ENCODE results near the gene ELF2. TPM values are rescaled to one million over a fixed set of nuclear protein-coding genes. Genes with fewer than 3 reads are reported as not detected.
"Not testable (repeated sequence)": the region's sequence is repeated elsewhere in the genome, so short reads cannot be mapped to it uniquely, and the experiment has no call there.

The ELF2 gene
- total and polyA plus RNA-seq, 8 donors = 9.0 to 31.6 (median 18.7) TPM

DNA sequence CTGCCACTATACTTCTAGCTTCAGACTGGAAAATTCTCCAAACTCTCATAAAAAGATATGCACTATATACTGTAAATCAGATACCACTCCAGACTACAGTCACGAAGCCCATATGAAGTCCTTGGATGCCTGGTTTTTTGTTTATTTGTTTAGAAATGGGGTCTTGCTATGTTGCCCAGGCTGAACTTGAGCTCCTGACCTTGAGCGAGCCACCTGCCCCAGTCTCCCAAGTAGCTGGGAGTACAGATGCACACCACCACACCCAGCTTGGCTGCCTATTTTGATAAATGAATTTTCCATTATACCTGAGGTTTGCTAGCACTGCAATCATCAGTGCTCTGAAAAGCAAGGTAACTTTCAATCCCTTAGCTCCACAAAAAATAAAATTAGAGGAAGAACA is 53.1 kb downstream of the ELF2 start:
- FAIRE-seq = no peak
- no peak for ATAC-seq

DNA sequence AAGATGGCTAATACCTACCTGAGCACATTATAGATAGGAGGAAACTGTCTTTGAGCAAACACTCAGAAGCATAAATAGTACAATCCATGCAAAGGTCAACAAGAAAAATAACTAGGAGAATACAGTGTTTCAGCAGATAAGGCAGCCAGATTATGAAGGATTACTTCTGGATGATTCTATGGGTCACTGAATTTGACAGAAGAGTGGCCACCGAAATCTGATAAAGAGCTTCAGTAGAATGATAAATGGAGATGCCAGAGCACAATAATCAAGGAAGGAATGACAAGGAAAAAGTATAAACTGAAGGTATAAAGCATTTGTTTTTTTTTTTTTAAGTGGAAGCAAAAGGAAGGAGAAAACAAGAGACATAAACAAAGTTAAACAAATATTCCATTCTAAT is 58.7 kb downstream of the ELF2 start:
- H3K36me3 ChIP-seq = no peaks in the 10 kb centered on the region
- no peak for TF ChIP-seq CTCF (IDR thresholded peaks at IDR 0.05)
- ATAC-seq = no peak
- no peak overlapping the region for H3K4me3 ChIP-seq
- DNase-seq = no peak
- intact Hi-C loops (cut with DNase I) = loop anchor here in 2 of 3 donors (10.0 kb wide), 2 partner anchors 46 to 166 kb away; partner anchors contain the start of gene MGARP (in 1 of the 2)
- 48 to 51% methylated on average over 1 of the region's 1 CpG for WGBS, 2 donors
- H3K27ac ChIP-seq = no peak overlapping the region
- H3K4me1 ChIP-seq = no peaks in the 10 kb centered on the region
- FAIRE-seq = no peak
- H3K27me3 ChIP-seq = no peaks in the 10 kb centered on the region
- H3K9me3 ChIP-seq = no peaks in the 10 kb centered on the region

More for the DNA sequence above, 53.1 kb downstream of the ELF2 start:
- no peak for DNase-seq
- intact Hi-C loops (cut with DNase I) = no loop called here
- peaks cover 0 to 3% (median 0%) of the 10 kb centered on the region in 3 donors for H3K4me1 ChIP-seq
- no peak overlapping the region for H3K27ac ChIP-seq
- no peaks in the 10 kb centered on the region for H3K27me3 ChIP-seq
- WGBS, 2 donors = 96 to 97% methylated on average over 2 of the region's 2 CpGs
- TF ChIP-seq CTCF (IDR thresholded peaks at IDR 0.05) = no peak
- no peak overlapping the region for H3K4me3 ChIP-seq
- H3K9me3 ChIP-seq = no peaks in the 10 kb centered on the region
- no peaks in the 10 kb centered on the region for H3K36me3 ChIP-seq

GRCh38 chr4:139115226-139115625 is 61.8 kb downstream of the ELF2 start:
- intact Hi-C loops (cut with DNase I) = loop anchor here in 2 of 3 donors (10.0 kb wide), 2 partner anchors 50 to 170 kb away; partner anchors contain the start of gene MGARP (in 1 of the 2)
- H3K36me3 ChIP-seq = no peaks in the 10 kb centered on the region
- no peak overlapping the region for H3K27ac ChIP-seq
- DNase-seq (no peak), ATAC-seq (no peak), FAIRE-seq (no peak)
- 98 to 99% methylated on average over 42 to 44 of the region's 44 CpGs for WGBS, 2 donors
- H3K9me3 ChIP-seq = no peaks in the 10 kb centered on the region
- H3K27me3 ChIP-seq = no peaks in the 10 kb centered on the region
- no peaks in the 10 kb centered on the region for H3K4me1 ChIP-seq
- TF ChIP-seq CTCF (IDR thresholded peaks at IDR 0.05) = no peak
- H3K4me3 ChIP-seq = no peak overlapping the region

DNA sequence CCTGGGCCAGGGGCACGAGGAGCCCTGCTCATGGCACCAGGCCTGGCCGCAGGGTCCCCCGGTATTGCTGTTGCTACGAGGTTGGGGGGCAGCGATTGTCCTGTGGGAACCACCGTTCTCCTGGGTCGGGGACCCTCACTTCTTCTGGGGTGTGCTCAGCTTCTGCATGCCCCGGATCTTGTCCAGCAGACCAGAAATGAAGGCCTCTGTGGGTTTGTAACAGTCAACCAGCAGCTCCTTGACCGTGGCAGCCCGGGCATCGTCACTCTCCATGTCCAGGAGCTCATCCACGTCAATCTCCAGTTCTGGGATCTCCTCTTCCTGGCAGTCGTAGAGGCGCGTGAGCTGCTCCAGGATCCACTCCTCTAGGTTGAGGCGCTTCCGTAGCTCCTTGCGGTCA is 62.2 kb downstream of the ELF2 start:
- DNase-seq, H3K36me3 ChIP-seq, H3K27ac ChIP-seq, H3K9me3 ChIP-seq, FAIRE-seq, ATAC-seq, H3K27me3 ChIP-seq, H3K4me3 ChIP-seq, H3K4me1 ChIP-seq: not testable (repeated sequence)
- intact Hi-C loops (cut with DNase I) = loop anchor here in 2 of 3 donors (10.0 kb wide), 2 partner anchors 50 to 170 kb away; partner anchors contain the start of gene MGARP (in 1 of the 2)
- 93 to 99% methylated on average over 16 to 18 of the region's 18 CpGs for WGBS, 2 donors

GRCh38 chr4:139112650-139113049 is 64.4 kb downstream of the ELF2 start:
- Histone ChIP-seq H3K36me3 (no peaks in the 10 kb centered on the region), H3K4me3 (no peak overlapping the region), H3K9me3 (no peaks in the 10 kb centered on the region), H3K27ac (no peak overlapping the region), H3K27me3 (no peaks in the 10 kb centered on the region), H3K4me1 (no peaks in the 10 kb centered on the region)
- intact Hi-C loops (cut with DNase I) = loop anchor here in 2 of 3 donors (10.0 kb wide), 2 partner anchors 52 to 172 kb away; partner anchors contain the start of gene MGARP (in 1 of the 2)
- 89 to 93% methylated on average over 5 of the region's 5 CpGs for WGBS, 2 donors
- TF ChIP-seq CTCF (IDR thresholded peaks at IDR 0.05) = no peak
- no peak for DNase-seq
- no peak for ATAC-seq
- no peak for FAIRE-seq
